Stomach (tissue), 9 donors: ENCODE results near the gene SPAG16. TPM values are rescaled to one million over a fixed set of nuclear protein-coding genes. Genes with fewer than 3 reads are reported as not detected.

Source experiments
- DNase-seq, 2 donors: peaks; one replicate each; pipeline versions ENCODE4 v3.0.0 to v3.0.0-alpha.2; 2013 to 2019
- H3K27ac ChIP-seq, 5 donors: fragments of 200-600 bp in 4 of 5; sonication (generic) in 4 of 5; one replicate each; pipeline ENCODE4 v1.5.1; 2013 to 2019; ENCODE audit warnings: mild to moderate bottlenecking in 1 of 5, moderate library complexity in 1 of 5
- H3K27me3 ChIP-seq, 3 donors: fragments of 200-600 bp; sonication (generic); one replicate each; pipeline ENCODE4 v1.5.1; 2017 to 2019; ENCODE audit warnings: mixed run types in 1 of 3
- H3K36me3 ChIP-seq, 4 donors: fragments of 200-600 bp; sonication (generic); 1 replicate in 3 of 4; 2 replicates in 1 of 4; pipeline ENCODE4 v1.5.1; 2016 to 2019
- H3K4me1 ChIP-seq, 4 donors: fragments of 200-600 bp; sonication (generic); one replicate each; pipeline ENCODE4 v1.5.1; 2016 to 2019
- H3K4me3 ChIP-seq, 4 donors: fragments of 200-600 bp; sonication (generic) in 3 of 4; one replicate each; pipeline ENCODE4 v1.5.1; 2016 to 2019; ENCODE audit warnings: mild to moderate bottlenecking in 1 of 4
- H3K9me3 ChIP-seq, 4 donors: fragments of 200-600 bp; sonication (generic); one replicate each; pipeline ENCODE4 v1.5.1; 2016 to 2019
- EP300 ChIP-seq: sonication (generic); formaldehyde crosslinking; IDR thresholded peaks from one replicate; pipeline ENCODE4 v1.6.1; 2017; ENCODE audit warnings: antibody characterized with exemption
- POLR2A ChIP-seq, 4 donors: fragments of 450-650 bp; IDR thresholded peaks; one replicate each; pipeline ENCODE4 v1.6.1; 2016; ENCODE audit warnings: antibody characterized with exemption in 4 of 4, control low read depth in 2 of 4, mild to moderate bottlenecking in 1 of 4, moderate library complexity in 1 of 4
- POLR2AphosphoS5 ChIP-seq, 3 donors: sonication (generic); formaldehyde crosslinking; IDR thresholded peaks; one replicate each; pipeline ENCODE4 v1.6.1; 2016; ENCODE audit warnings: antibody characterized with exemption in 3 of 3
- WGBS, 5 donors: extraction: QIAGEN DNeasy Blood & Tissue Kit in 3 of 5; methylation state at CpG; one replicate each; pipeline versions ENCODE4 v1.1.5 to v1.1.7; 2013 to 2018; 5-methylcytosine and 5-hydroxymethylcytosine counted together
- intact Hi-C: fragments of 100-400 bp; cut with DNase I; formaldehyde crosslinking; loops from one replicate; pipeline ENCODE4 v1.15.1; 2023; ENCODE audit warnings: low total_unique reads
- polyA plus RNA-seq, 3 donors: library from polyadenylated mRNA; stranded (reverse); fragments of 200-250 nt; gene quantifications; one replicate each; pipeline ENCODE4 v1.2.3, GENCODE V29; 2013
- total RNA-seq, 5 donors: library from RNA; depleted of rRNA; stranded (reverse); fragments of >200 nt; gene quantifications; one replicate each; pipeline versions ENCODE4 v1.1.0 to v1.2.3, GENCODE V29; 2014 to 2016
- TF ChIP-seq, protein P1 (sequence below), 7 experiments: fragments of 450-650 bp in 4 of 7; fragments of 200-600 bp in 3 of 7; sonication (generic) in 3 of 7; IDR thresholded peaks; one replicate each; pipeline ENCODE4 v1.5.1; 2016 to 2019; ENCODE audit warnings: antibody characterized with exemption in 7 of 7, control low read depth in 2 of 7, mild to moderate bottlenecking in 1 of 7
- donor health status: healthy with polysubstance abuse.
- donor health status: Bipolar disorder and iron deficiency.
- donor health status: healthy.

The SPAG16 gene
- total and polyA plus RNA-seq, 8 donors: 16.0 to 137 (median 34.4) TPM

DNA sequence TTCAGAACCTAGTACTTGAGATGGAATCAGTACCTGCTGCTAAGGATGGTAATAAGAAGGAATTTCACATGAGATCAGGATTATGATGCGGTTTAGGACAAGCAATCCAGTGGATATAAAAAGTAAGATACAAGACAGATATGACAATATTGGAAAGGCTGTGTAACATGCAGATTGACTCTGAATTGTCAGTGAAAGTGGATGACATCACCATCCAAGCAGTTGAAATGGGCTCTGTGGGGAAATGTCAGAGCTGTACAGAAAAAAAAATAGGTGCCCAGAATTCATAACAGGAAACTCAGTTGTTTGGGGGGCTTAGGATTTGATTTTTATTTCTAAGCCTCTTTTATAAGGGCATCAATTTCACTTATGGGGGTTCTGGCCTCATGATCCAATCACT, 438.3 kb downstream of the SPAG16 start:
- no peak for TF ChIP-seq POLR2A (IDR thresholded peaks at IDR 0.05)
- no peaks in the 10 kb centered on the region for H3K4me1 ChIP-seq
- H3K27me3 ChIP-seq: no peaks in the 10 kb centered on the region
- no peak overlapping the region for H3K27ac ChIP-seq
- intact Hi-C loops: no loop called here
- WGBS, 5 donors: 71 to 95% (median 94%) methylated on average over 1 of the region's 1 CpG
- no peak overlapping the region for H3K4me3 ChIP-seq
- no peak for DNase-seq
- H3K9me3 ChIP-seq: peaks cover 0 to 9% (median 0%) of the 10 kb centered on the region in 4 donors
- no peaks in the 10 kb centered on the region for H3K36me3 ChIP-seq

DNA sequence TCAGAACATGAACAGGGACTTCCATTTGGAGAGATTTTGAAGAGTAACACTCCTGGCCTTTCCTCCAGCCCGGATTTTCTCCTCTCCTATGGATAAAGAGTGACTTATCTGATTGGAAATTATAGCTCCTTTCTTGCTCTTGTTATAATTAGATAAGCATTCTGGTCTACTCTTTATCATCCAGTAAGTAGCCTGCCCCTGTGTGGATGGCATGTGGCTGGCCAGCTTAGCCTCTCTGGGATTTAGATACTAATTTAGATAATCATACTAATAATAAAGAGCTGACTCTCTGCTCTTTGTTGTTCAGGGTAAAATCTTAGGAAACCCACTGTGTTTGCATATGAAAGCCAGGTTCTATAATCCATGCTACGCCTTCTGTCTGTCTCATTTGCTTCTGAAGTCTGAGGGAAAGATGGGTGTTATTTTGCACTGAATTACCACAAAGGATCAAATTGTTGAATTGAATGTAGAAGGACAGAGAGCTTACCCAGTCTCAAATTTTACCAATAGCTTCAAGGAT, 438.8 kb downstream of the SPAG16 start:
- Histone ChIP-seq H3K9me3 (peaks cover 0 to 9% (median 0%) of the 10 kb centered on the region in 4 donors), H3K4me3 (no peak overlapping the region), H3K27ac (no peak overlapping the region), H3K36me3 (no peaks in the 10 kb centered on the region), H3K27me3 (no peaks in the 10 kb centered on the region), H3K4me1 (no peaks in the 10 kb centered on the region)
- DNase-seq: no peak
- intact Hi-C loops: no loop called here
- 51 to 75% (median 59%) methylated on average over 2 of the region's 2 CpGs for WGBS, 5 donors
- TF ChIP-seq POLR2A (IDR thresholded peaks at IDR 0.05): no peak
- TF ChIP-seq EP300: no peak

DNA sequence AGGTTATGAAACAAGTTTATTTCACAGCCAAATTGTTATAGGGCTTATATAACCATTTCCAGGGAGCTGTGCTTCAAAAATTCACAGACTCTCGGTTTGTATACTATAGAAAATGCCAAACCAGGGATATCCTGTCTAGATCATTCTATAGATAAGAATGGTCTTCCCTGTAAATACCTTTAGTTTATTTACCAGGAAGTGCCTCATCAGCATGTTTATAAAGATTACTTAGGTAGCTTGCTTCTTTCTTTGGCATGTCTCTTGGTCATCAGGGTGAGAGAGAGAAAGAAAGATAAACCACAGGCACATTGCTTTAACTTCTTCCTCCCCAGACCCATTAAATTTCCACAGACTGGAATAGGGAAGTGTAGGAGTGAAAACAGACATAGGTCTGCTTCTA, 439.4 kb downstream of the SPAG16 start:
- Histone ChIP-seq H3K36me3 (no peaks in the 10 kb centered on the region), H3K27ac (no peak overlapping the region), H3K27me3 (no peaks in the 10 kb centered on the region), H3K4me3 (no peak overlapping the region), H3K4me1 (no peaks in the 10 kb centered on the region), H3K9me3 (peaks cover 0 to 9% (median 0%) of the 10 kb centered on the region in 4 donors)
- WGBS, 5 donors: 19 to 49% (median 40%) methylated on average over 1 of the region's 1 CpG
- intact Hi-C loops: no loop called here
- no peak for DNase-seq
- TF ChIP-seq, protein P1, sequence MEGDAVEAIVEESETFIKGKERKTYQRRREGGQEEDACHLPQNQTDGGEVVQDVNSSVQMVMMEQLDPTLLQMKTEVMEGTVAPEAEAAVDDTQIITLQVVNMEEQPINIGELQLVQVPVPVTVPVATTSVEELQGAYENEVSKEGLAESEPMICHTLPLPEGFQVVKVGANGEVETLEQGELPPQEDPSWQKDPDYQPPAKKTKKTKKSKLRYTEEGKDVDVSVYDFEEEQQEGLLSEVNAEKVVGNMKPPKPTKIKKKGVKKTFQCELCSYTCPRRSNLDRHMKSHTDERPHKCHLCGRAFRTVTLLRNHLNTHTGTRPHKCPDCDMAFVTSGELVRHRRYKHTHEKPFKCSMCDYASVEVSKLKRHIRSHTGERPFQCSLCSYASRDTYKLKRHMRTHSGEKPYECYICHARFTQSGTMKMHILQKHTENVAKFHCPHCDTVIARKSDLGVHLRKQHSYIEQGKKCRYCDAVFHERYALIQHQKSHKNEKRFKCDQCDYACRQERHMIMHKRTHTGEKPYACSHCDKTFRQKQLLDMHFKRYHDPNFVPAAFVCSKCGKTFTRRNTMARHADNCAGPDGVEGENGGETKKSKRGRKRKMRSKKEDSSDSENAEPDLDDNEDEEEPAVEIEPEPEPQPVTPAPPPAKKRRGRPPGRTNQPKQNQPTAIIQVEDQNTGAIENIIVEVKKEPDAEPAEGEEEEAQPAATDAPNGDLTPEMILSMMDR (IDR thresholded peaks at IDR 0.05): no peak
- no peak for TF ChIP-seq POLR2A (IDR thresholded peaks at IDR 0.05)
- no peak for TF ChIP-seq POLR2AphosphoS5 (IDR thresholded peaks at IDR 0.05)
- TF ChIP-seq EP300: no peak

DNA sequence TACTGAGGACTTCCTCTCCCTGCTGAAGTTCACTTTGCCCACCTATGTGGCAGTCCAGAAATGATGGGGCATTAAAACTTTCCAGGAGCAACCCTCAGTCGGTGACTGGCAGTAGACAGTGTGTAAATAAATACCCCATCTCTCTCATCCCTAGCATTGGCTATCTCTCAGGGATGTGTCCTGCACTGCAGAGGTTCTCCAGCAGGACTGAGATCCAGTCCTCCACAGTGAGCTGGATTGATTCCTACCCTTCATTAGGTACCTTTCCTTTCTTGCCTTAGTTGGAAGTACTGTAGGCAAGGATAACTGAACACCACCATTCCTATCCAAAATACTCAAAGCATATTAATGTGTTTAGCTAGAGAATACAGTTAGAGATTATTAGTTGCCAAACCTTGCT, 441.8 kb downstream of the SPAG16 start:
- 74 to 100% (median 97%) methylated on average over 1 of the region's 1 CpG for WGBS, 5 donors
- intact Hi-C loops: no loop called here

DNA sequence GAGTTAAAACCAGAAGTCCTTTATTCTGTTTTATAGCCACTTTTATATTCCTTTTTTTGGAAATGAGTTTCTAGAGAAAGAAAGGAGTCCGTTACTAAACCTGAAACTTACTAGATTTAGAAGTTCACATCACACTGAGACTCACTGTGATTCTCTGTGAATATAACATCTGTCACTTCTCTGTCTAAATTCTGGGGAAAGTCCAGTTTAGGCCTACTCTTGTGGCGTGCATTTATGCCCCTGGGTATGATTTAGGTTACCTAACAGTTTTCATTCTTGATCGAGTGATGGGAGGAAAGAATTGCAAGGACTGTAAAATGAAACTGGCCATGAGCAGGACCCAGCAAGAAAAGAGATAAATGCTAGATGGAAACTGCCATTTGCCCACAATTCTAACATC, 449.6 kb downstream of the SPAG16 start:
- H3K27ac ChIP-seq: no peak overlapping the region
- intact Hi-C loops: no loop called here
- no peaks in the 10 kb centered on the region for H3K36me3 ChIP-seq
- H3K9me3 ChIP-seq: no peaks in the 10 kb centered on the region
- H3K4me1 ChIP-seq: no peaks in the 10 kb centered on the region
- TF ChIP-seq EP300 (no peak), POLR2A (IDR thresholded peaks at IDR 0.05) (no peak), POLR2AphosphoS5 (IDR thresholded peaks at IDR 0.05) (no peak)
- TF ChIP-seq, protein P1 (IDR thresholded peaks at IDR 0.05): no peak
- H3K27me3 ChIP-seq: no peaks in the 10 kb centered on the region
- no peak for DNase-seq
- H3K4me3 ChIP-seq: no peak overlapping the region
- WGBS, 5 donors: 58 to 78% (median 74%) methylated on average over 3 of the region's 3 CpGs

More for the DNA sequence above, 441.8 kb downstream of the SPAG16 start:
- Histone ChIP-seq H3K27ac (no peak overlapping the region), H3K9me3 (no peaks in the 10 kb centered on the region), H3K27me3 (no peaks in the 10 kb centered on the region), H3K36me3 (no peaks in the 10 kb centered on the region), H3K4me3 (no peak overlapping the region), H3K4me1 (no peaks in the 10 kb centered on the region)
- DNase-seq: no peak
- no peak for TF ChIP-seq EP300
- TF ChIP-seq, protein P1 (IDR thresholded peaks at IDR 0.05): no peak
- no peak for TF ChIP-seq POLR2AphosphoS5 (IDR thresholded peaks at IDR 0.05)
- no peak for TF ChIP-seq POLR2A (IDR thresholded peaks at IDR 0.05)
